ENCODE measurements around the gene ZDHHC4. TPM values are rescaled to one million over a fixed set of nuclear protein-coding genes. Genes with fewer than 3 reads are reported as not detected.

Gene ZDHHC4
- total and polyA plus RNA-seq, 9 of the 15 experiments (the other 6 are each of a cell fraction or from before 2014, with no cell fraction given): 33.4 to 106 (median 58.3) TPM

- TF ChIP-seq TEAD1 (CRISPR knock-in tag; IDR thresholded peaks at IDR 0.05) (no peak), ZZZ3 (IDR thresholded peaks at IDR 0.05) (no peak), MCM5 (IDR thresholded peaks at IDR 0.05; ENCODE audit: low read depth) (no peak), SP2 (IDR thresholded peaks at IDR 0.05; ENCODE audit: extremely low read depth, low read depth, low read length, poor library complexity, severe bottlenecking) (no peak), ZNF561 (CRISPR knock-in tag; conservative IDR thresholded peaks at IDR 0.05) (no peak), HDGF (IDR thresholded peaks at IDR 0.05) (no peak), PTRF (tag; IDR thresholded peaks at IDR 0.05) (no peak), EWSR1 (IDR thresholded peaks at IDR 0.05; ENCODE audit: borderline replicate concordance, low read depth, partially characterized antibody) (no peak), XRCC3 (IDR thresholded peaks at IDR 0.05) (no peak), RNF219 (CRISPR knock-in tag; IDR thresholded peaks at IDR 0.05) (no peak), ZNF57 (CRISPR knock-in tag; IDR thresholded peaks at IDR 0.05) (no peak), HMBOX1 (IDR thresholded peaks at IDR 0.05) (no peak), TAF15 (IDR thresholded peaks at IDR 0.05; ENCODE audit: low read depth, low read length) (no peak), KLF6 (CRISPR knock-in tag; IDR thresholded peaks at IDR 0.05; ENCODE audit: borderline replicate concordance) (no peak), MED1 (CRISPR knock-in tag; IDR thresholded peaks at IDR 0.05; ENCODE audit: borderline replicate concordance) (no peak), HES1 (IDR thresholded peaks at IDR 0.05; ENCODE audit: low read depth) (no peak), CREB1 (IDR thresholded peaks at IDR 0.05) (peak; percentile 15), CREB1 (CRISPR knock-in tag; IDR thresholded peaks at IDR 0.05) (no peak), ZNF324 (CRISPR knock-in tag; IDR thresholded peaks at IDR 0.05) (no peak), GTF3C2 (IDR thresholded peaks at IDR 0.05; ENCODE audit: borderline replicate concordance, extremely low read depth, insufficient read length) (no peak), PHB (CRISPR knock-in tag; IDR thresholded peaks at IDR 0.05) (no peak), MAFK (IDR thresholded peaks at IDR 0.05; ENCODE audit: low read length) (no peak), CREM (IDR thresholded peaks at IDR 0.05; ENCODE audit: low read depth) (no peak), ZBED1 (IDR thresholded peaks at IDR 0.05) (no peak)
These were observed 12.8 kb downstream of the ZDHHC4 start, which contains the start of gene INTS15 (continued) for GRCh38 chr7:6589829-6590644.
